Breast epithelium (tissue), 3 donors: ENCODE data around the gene STAG1.

Experiments used
- CTCF ChIP-seq, 3 donors: fragments of 450-650 bp; IDR thresholded peaks; one replicate each; pipeline ENCODE4 v1.5.1; 2016 to 2017; ENCODE audit warnings: antibody characterized with exemption in 3 of 3, mild to moderate bottlenecking in 3 of 3, moderate library complexity in 3 of 3
- POLR2A ChIP-seq: fragments of 450-650 bp; IDR thresholded peaks from one replicate; pipeline ENCODE4 v1.6.1; 2016; ENCODE audit warnings: antibody characterized with exemption, mild to moderate bottlenecking, moderate library complexity
- POLR2AphosphoS5 ChIP-seq, 3 donors: sonication (generic); formaldehyde crosslinking; IDR thresholded peaks; one replicate each; pipeline ENCODE4 v1.6.1; 2017; ENCODE audit warnings: antibody characterized with exemption in 3 of 3

- TF ChIP-seq CTCF (IDR thresholded peaks at IDR 0.05) (no peak), POLR2A (no peak), POLR2AphosphoS5 (IDR thresholded peaks at IDR 0.05) (no peak)
These were observed 85.1 kb downstream of the STAG1 start for GRCh38 chr3:136667081-136667480.
